Colonic mucosa (tissue), 4 donors: Measurements from ENCODE around the gene FGGY. TPM values are rescaled to one million over a fixed set of nuclear protein-coding genes. Genes with fewer than 3 reads are reported as not detected.

ENCODE experiments used
- DNase-seq: peaks from one replicate; pipeline ENCODE4 v3.0.0-alpha.2; 2020
- H3K27ac ChIP-seq: fragments of 200-600 bp; one replicate; pipeline ENCODE4 v1.8.0; 2021
- H3K27me3 ChIP-seq: fragments of 200-600 bp; one replicate; pipeline ENCODE4 v1.8.0; 2021
- H3K36me3 ChIP-seq: fragments of 200-600 bp; one replicate; pipeline ENCODE4 v1.8.0; 2021
- H3K4me1 ChIP-seq: fragments of 200-600 bp; one replicate; pipeline ENCODE4 v1.8.0; 2021; ENCODE audit warnings: mild to moderate bottlenecking
- H3K4me3 ChIP-seq: fragments of 200-600 bp; one replicate; pipeline ENCODE4 v1.8.0; 2021
- H3K9ac ChIP-seq, 2 donors: one replicate each; pipeline ENCODE4 v1.7.0; 2013; ENCODE audit warnings: control low read depth in 2 of 2, low read depth in 2 of 2, low read length in 2 of 2
- H3K9me3 ChIP-seq: fragments of 200-600 bp; one replicate; pipeline ENCODE4 v1.8.0; 2021
- CTCF ChIP-seq: fragments of 200-600 bp; IDR thresholded peaks from one replicate; pipeline ENCODE4 v1.8.0; 2022; ENCODE audit warnings: antibody characterized with exemption, mild to moderate bottlenecking
- intact Hi-C: fragments of 100-400 bp; cut with DNase I; formaldehyde crosslinking; loops from one replicate; pipeline ENCODE4 v1.14.1; 2022
- total RNA-seq, 2 donors: library from RNA; stranded (reverse); fragmentation: NEBNext Ultra II Directional in 1 of 2; extraction: Animal tissue kit (Norgen Biotek cat#: 25700) in 1 of 2; gene quantifications; one replicate each; pipeline ENCODE4 v1.2.1, GENCODE V29; 2021
- donor health status: healthy.
- donor health status: DM: no; HTN: no; CAD: no.
- donor health status: DM: no; HTN: no; CAD: no.

FGGY gene
- total RNA-seq, 2 donors from 2014 or later: 12.5 to 19.5 TPM

- no peak for TF ChIP-seq CTCF
- Histone ChIP-seq H3K36me3 (no peaks in the 10 kb centered on the region), H3K9me3 (no peaks in the 10 kb centered on the region), H3K4me3 (no peak overlapping the region), H3K4me1 (no peaks in the 10 kb centered on the region), H3K27me3 (no peaks in the 10 kb centered on the region), H3K27ac (no peak overlapping the region), H3K9ac (no peak overlapping the region)
- DNase-seq: no peak
- intact Hi-C loops: no loop called here
These were observed 450.6 kb downstream of the FGGY start for GRCh38 chr1:59747420-59748024.

GRCh38 chr1:59748123-59748522 is 451.2 kb downstream of the FGGY start:
- no peaks in the 10 kb centered on the region for H3K27me3 ChIP-seq
- H3K9me3 ChIP-seq: no peaks in the 10 kb centered on the region
- H3K9ac ChIP-seq: no peak overlapping the region
- DNase-seq: no peak
- H3K4me1 ChIP-seq: no peaks in the 10 kb centered on the region
- H3K36me3 ChIP-seq: no peaks in the 10 kb centered on the region
- no peak overlapping the region for H3K4me3 ChIP-seq
- intact Hi-C loops: no loop called here
- no peak for TF ChIP-seq CTCF
- no peak overlapping the region for H3K27ac ChIP-seq

GRCh38 chr1:59750328-59751003 is 453.6 kb downstream of the FGGY start:
- no peak for DNase-seq
- Histone ChIP-seq H3K9me3 (no peaks in the 10 kb centered on the region), H3K27me3 (no peaks in the 10 kb centered on the region), H3K9ac (no peak overlapping the region), H3K4me3 (no peak overlapping the region), H3K27ac (no peak overlapping the region), H3K4me1 (no peaks in the 10 kb centered on the region), H3K36me3 (no peaks in the 10 kb centered on the region)
- no peak for TF ChIP-seq CTCF
- intact Hi-C loops: no loop called here

DNA sequence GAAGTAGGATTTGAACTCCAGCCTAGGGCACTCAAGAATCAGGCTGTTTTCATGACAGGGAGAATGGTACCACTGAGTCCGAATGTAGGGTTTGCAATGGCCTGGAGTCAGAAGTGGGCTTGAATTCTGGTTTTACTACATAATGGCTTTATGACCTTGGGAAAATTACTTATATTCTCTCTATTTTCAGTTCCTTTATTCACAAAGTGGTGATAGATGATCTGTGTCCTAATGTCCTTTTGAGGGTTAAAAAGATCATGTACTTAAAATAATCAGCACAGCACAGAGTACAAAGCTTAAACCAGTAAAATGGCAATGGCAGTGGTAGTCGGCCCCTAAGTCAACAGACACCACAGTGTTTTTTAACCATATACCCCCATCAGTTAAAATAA is 454.1 kb downstream of the FGGY start:
- Histone ChIP-seq H3K9me3 (no peaks in the 10 kb centered on the region), H3K27me3 (no peaks in the 10 kb centered on the region), H3K4me3 (no peak overlapping the region), H3K9ac (no peak overlapping the region), H3K4me1 (no peaks in the 10 kb centered on the region), H3K27ac (no peak overlapping the region), H3K36me3 (no peaks in the 10 kb centered on the region)
- TF ChIP-seq CTCF: no peak
- intact Hi-C loops: no loop called here
- no peak for DNase-seq

- no peak overlapping the region for H3K27ac ChIP-seq
These were observed 454.9 kb downstream of the FGGY start for GRCh38 chr1:59751801-59752200.

More at GRCh38 chr1:59751801-59752200, 454.9 kb downstream of the FGGY start:
- no peaks in the 10 kb centered on the region for H3K9me3 ChIP-seq
- intact Hi-C loops: no loop called here
- H3K4me1 ChIP-seq: no peaks in the 10 kb centered on the region
- DNase-seq: no peak
- H3K4me3 ChIP-seq: no peak overlapping the region
- H3K36me3 ChIP-seq: no peaks in the 10 kb centered on the region
- no peak overlapping the region for H3K9ac ChIP-seq
- no peak for TF ChIP-seq CTCF
- H3K27me3 ChIP-seq: no peaks in the 10 kb centered on the region
